Measurements from ENCODE around the gene RNF126.
"Not testable (repeated sequence)": the region's sequence is repeated elsewhere in the genome, so short reads cannot be mapped to it uniquely, and the experiment has no call there.

Gene RNF126

GRCh38 chr19:628168-628567, 34.8 kb downstream of the RNF126 start:
- no peak for DNase-seq (ENCODE audit: low spot score)

DNA sequence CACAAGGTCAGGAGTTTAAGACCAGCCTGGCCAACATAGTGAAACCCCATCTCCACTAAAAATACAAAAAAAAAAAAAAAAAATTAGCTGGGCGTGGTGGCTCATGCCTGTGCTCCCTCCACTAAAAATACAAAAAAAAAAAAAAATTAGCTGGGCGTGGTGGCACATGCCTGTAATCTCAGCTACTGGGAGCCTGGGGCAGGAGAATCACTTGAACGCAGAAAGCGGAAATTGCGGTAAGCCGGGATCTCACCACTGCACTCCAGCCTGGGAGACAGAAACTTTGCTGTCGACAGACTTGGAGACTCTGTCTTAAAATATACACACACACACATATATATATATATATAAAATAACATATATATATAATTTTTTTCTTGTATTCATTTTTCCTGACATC, 36.4 kb downstream of the RNF126 start:
- DNase-seq (ENCODE audit: low spot score) = not testable (repeated sequence)

DNA sequence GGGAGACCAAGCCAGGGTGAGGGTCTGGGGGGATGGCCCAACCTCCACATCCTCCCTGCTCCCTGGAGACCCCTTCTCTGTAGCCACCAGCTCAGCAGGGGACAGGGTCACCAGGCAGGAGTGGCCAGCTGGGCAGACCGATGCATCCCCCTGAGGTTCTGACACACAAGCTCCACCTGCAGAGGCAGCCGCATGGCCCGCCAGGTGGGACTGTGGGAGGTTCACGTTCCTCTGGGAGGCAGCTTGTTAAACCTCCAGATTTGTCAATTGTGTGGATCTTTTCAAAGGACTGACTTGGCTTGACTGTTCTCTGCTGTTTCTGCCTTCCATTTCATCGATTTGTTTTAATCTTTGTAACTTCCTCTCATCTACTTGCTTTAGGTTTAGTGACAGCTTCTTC, 37.8 kb downstream of the RNF126 start:
- DNase-seq (ENCODE audit: low spot score) = no peak

DNA sequence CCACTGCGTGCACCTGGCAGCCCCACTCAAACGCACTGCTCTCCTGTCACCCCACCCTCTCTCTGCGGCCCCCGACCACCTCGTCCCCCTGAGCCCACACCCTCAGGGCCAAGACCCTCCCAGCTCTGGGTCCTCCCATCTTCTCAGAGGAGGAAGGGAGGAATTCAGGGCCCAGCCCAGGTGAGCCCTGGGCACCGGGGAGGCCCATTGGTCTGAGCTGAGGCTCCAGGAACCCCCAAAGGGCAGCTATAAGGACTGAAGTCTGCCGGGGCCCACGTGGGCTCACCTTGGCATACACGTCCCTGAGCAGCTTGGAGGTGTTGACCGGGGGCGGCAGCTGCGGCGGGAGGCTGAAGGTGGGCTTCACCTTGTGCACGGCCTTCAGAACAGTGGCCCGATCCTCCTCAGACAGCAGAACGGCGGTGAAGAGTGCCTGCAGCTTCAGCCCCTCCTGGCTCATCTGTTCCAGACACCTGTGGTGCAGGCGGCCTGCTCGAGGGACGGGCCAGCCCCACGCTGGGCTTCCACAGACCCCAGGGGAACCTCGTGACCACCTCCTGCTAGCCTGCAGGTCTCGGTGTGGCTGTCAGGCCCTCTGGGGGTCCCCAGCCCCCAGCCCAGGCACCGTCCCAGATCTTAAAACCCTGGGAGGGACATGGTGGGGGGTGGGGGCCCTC, 38.4 kb downstream of the RNF126 start:
- DNase-seq (ENCODE audit: low spot score) = no peak

GRCh38 chr19:623974-624373, 39.0 kb downstream of the RNF126 start:
- no peak for DNase-seq (ENCODE audit: low spot score)

DNA sequence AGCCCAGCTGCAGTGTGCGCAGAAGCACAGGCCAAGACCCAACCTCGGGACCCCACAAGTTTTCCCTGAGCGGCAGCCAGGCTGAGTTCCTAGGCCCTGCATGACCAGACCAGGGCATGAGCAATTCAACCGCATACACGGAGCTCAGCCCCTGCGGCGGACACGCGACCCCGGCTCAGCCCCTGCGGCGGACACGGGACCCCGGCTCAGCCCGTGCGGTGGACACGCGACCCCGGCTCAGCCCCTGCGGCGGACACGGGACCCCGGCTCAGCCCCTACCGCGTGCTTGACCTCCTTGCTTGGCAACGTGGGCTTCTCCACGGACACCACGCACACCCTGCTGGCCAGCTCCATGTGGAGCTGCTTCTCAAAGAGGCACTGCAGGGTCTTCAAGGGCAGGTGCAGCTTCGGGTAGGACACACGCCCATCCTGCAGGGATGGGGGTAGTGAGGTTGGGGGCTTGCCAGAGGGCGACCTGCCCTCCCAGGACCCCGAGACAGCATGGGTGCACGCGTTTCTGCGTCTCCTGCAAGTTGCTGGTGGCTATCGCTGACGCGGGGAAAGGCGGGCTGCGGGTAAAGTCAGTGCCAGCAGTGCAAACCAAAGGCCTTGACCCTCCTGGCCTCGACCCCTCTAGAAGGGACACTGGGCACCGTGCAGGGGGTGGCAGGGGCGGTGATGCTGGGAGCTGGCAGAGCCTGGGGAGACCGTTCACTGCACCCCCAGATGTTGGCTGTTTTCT, 39.7 kb downstream of the RNF126 start:
- DNase-seq (ENCODE audit: low spot score) = no peak

- no peak for DNase-seq (ENCODE audit: low spot score)
These were observed 40.3 kb downstream of the RNF126 start for GRCh38 chr19:622666-623065.

- no peak for DNase-seq (ENCODE audit: low spot score)
These were observed 41.2 kb downstream of the RNF126 start for GRCh38 chr19:621819-622218.

- not testable (repeated sequence) for DNase-seq (ENCODE audit: low spot score)
These were observed 41.8 kb downstream of the RNF126 start for GRCh38 chr19:621191-621590.

- no peak for DNase-seq (ENCODE audit: low spot score)
These were observed 42.7 kb downstream of the RNF126 start for GRCh38 chr19:620166-620862.

DNA sequence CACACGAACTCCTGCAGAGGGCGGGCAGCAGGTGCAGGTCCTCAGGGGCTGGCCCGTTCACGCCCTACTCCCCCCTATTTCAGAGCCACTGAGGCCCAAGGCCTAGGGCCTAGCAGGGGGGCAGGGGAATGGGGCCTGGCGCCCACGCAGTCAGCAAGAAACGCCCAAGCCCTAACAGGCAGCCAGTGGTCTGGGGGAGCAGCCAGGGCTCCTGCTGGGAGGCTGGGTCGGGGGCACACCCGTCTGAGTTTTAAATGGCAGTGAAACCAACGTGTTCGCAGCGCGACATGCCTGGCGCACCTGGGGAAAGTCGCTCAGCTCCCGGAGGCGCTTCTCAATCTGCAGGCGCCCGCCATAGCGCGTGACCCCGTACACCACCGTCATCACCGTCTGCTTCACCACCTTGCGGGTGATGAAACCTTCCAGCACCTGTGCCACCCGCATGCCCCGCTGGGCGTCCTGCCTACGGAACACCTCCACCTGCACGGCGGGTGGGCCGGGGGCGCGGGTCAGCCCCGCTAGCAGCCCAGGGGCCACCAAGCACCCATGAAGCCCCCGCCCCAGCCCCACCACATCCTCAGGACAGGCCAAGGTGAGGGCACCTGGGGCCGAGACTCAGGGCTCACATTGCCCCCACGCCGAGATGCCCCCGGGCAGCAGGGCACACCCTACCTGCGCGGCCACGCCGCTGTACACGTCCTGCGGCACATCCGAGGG, 43.6 kb downstream of the RNF126 start:
- DNase-seq (ENCODE audit: low spot score) = no peak

DNA sequence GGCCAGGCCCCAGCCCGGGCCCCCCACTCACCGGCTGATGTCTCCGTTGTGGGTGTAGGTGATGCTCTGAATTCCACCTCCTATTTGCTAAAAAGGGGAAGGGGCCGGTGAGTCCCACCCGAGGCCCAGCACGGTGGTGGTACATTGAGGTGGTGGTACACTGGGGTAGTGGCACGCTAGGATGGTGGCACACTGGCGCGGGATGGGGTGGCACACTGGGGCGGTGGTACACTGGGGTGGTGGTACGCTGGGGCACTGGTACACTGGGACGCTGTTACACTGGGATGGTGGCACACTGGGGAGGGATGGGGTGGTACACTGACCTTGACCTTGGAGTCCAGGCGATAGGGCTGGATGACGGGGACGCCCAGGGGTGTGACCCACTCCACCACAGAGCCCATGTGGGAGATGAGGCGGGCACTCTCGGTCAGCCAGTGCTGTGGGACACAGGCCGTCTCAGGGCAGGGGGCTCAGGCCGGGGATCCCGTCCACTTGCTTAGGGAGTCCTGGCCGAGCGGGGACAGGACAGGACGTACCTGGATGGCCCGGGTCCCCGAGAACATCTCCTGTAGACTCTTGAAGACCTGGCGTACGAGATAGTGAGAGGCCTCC, 44.2 kb downstream of the RNF126 start:
- DNase-seq (ENCODE audit: low spot score) = no peak

GRCh38 chr19:618247-618619, 44.8 kb downstream of the RNF126 start:
- no peak for DNase-seq (ENCODE audit: low spot score)

DNA sequence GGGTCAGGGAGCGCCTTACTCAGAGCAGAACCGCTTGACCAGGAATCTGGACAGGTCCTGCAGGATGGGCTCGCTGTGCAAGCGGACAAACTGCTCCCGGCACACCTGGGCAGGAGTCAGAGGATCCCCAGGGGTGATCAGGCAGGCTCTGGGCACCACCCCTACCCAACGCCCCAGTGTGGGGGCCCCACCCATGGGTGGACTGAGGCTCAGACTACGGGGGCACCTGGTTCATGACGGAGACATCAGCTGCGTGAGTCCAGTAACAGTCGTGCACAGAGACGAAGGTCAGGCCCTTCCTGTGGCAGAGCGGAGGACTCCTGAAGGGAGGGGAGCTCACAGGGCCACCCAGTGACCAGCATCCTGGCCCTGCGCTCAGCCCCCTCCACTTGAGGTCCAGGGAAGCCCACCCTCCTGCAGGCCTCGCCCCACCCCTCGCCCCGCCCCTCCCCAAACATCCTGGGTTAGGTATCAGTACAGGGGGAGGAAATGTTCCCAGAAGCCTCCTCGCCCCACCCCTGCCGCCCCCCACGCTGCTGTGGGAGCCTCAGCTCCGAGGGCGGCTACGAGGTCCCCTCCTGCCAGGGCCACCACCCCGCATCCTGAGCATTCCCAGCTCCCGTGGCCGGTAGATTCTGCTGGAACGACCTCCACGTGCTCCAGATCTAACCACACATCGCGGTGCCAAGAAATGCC, 45.3 kb downstream of the RNF126 start:
- no peak for DNase-seq (ENCODE audit: low spot score)

DNA sequence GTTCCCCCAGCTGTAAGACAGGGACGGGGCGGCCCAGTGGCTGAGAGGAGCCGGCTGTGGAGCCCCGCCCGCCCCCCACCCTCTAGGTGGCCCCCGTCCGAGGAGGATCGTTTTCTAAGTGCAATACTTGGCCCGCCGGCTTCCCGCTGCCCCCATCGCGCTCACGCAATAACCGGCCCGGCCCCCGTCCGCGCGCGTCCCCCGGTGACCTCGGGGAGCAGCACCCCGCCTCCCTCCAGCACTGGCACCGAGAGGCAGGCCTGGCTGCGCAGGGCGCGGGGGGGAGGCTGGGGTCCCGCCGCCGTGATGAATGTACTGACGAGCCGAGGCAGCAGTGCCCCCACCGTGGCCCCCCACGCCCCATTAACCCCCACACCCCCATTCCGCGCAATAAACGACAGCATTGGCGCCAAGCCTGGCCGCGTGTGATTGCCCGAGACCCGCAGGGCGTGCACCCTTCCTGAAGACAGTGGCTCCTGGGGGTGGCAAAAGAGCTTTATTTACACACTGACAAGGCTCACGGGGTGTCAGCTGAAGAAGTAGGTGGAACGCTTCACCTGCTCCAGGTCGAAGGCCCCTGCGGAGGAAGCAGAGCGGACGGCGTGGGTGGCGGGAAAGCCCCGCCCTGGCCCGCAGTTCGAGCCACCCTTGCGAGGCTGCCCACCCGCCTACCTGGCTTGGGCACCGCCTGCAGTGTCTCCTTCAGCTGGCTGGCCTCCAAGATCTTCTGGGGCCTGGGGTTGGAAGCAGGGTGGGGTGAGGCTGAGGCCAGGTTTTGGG, 46.1 kb downstream of the RNF126 start:
- no peak for DNase-seq (ENCODE audit: low spot score)

DNA sequence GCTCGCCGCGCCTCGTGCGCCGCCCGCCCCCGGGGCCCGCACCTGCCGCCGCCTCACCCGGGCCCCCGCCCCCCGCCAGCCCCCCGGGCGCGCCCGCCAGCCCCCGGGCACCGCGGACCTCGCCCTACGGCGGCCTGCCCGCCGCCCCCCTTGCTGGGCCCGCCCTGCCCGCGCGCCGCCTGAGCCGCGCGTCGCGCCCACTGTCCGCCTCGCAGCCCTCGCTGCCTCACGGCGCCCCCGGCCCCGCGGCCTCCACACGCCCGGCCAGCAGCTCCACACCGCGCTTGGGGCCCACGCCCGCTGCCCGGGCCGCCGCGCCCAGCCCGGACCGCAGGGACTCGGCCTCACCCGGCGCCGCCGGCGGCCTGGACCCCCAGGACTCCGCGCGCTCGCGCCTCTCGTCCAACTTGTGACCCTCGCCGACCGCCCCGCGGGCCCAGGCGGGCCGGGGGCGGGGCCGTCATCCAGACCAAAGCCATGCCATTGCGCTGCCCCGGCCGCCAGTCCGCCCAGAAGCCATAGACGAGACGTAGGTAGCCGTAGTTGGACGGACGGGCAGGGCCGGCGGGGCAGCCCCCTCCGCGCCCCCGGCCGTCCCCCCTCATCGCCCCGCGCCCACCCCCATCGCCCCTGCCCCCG, 46.8 kb downstream of the RNF126 start:
- no peak for DNase-seq (ENCODE audit: low spot score)

- no peak for DNase-seq (ENCODE audit: low spot score)
These were observed 47.4 kb downstream of the RNF126 start for GRCh38 chr19:615619-616018.

- DNase-seq (ENCODE audit: low spot score) = no peak
These were observed 49.1 kb downstream of the RNF126 start for GRCh38 chr19:613732-614567.

DNA sequence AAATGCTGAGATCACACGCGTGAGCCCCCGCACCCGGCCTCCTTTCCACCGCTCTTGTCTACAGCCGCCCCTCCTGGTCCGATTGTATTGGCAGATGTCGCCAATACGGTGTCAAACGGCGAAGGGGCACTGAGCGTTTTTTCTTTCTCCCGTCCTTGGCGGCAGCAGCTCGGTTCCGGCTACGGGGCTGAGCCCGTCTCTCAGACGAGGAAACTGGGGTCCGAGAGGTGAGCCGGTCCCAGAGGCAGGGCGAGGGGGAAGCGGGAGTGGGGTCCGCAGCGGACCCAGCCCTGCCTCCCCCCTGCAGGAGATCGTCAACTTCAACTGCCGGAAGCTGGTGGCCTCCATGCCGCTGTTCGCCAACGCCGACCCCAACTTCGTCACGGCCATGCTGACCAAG, 50.1 kb downstream of the RNF126 start:
- no peak for DNase-seq (ENCODE audit: low spot score)

All from COLO829 (cell line).